ENCODE data around the gene HOXA4.

HOXA4 gene

DNA sequence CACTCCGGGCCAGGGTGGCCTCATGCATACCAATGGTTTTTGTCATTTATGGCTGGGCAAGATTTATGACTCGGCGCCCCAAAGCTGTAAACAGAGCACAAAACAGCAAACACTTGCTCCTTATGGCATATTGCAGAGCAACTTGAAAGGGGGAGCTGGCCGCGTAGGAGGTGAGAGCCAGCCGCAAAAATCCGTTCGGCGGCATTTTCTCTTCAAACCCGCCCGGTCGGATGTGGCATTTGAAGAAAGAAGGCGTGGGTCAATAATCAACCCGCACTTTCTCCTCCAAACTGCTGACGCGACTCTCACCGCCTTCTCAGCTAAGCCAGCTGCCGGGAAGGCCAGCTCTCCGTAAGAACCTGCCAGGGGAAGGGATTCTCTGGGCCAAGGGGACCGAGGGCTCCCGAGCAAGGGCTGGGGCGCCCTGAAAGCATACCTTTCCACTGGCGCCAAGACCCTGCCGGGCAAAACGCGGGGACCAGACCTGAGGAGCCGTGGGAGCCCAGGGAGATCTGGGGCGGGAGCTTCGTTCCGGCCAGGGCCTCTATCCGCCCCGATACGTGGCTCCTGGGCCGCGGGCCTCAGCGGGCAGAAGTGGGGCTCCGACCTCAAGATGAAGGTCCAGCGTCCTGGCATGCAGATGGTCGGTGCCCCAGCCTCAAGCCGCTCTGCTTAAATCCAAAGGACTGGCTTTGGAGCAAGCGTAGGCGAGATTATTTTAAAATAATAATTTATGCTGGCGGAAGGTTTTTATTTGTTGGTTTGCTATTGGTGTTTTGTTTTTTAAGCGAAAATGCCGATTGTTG is 15.1 kb downstream of the HOXA4 start:
- DNase-seq: no peak

DNA sequence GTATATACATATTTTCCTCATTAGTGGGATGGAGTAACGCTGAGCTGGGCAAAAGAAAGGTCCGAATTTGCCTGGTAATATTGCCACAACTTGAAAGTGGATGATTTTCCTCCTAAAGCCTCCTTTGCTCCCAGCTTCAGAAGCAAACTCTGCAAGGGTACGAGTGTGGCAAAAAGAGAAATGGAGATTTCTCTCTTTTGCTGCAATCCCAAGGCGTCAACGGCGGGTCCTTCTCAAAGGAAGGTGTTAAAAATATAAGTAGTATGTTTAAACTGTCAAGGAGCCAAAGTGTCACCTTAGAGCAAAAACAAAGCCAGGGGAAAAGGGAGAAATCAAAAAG is 15.7 kb downstream of the HOXA4 start:
- DNase-seq: no peak

DNA sequence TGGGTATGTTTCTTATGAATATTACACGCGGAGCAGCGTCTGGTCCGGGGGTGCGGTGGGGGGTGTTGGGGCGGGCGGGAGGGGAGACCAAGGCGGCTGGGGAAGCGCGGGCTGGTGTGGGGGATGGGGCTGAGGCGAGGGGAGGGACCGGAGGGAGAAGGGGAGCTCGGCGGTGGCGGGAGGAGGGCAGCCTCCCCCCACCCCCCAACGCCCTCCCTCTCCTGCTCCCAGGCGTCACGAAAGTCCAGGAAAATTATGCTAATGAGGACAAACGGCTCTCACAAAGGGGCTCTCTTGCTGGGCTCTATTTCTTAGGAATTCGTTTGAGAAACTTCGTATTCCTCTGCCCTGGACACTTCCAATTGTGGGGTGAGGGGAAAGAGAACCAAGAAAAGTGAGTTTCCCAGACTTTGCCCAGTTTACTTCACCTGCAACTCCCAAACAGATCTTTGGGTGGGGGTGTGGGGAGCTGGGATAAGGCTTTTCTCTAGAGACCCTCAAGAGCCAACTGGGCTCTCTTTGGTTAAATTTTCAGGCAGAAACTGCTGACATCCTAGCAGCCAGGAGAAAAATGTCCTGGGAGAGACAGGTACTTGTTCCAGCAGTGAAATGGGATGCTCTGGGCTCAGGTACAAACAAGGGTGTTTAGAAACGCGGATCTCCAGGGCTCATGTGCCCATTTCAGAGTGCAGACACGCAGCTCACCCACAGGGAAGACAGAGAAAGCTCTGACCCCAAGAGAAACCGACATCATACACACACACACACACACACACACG is 16.4 kb downstream of the HOXA4 start:
- DNase-seq: no peak

DNA sequence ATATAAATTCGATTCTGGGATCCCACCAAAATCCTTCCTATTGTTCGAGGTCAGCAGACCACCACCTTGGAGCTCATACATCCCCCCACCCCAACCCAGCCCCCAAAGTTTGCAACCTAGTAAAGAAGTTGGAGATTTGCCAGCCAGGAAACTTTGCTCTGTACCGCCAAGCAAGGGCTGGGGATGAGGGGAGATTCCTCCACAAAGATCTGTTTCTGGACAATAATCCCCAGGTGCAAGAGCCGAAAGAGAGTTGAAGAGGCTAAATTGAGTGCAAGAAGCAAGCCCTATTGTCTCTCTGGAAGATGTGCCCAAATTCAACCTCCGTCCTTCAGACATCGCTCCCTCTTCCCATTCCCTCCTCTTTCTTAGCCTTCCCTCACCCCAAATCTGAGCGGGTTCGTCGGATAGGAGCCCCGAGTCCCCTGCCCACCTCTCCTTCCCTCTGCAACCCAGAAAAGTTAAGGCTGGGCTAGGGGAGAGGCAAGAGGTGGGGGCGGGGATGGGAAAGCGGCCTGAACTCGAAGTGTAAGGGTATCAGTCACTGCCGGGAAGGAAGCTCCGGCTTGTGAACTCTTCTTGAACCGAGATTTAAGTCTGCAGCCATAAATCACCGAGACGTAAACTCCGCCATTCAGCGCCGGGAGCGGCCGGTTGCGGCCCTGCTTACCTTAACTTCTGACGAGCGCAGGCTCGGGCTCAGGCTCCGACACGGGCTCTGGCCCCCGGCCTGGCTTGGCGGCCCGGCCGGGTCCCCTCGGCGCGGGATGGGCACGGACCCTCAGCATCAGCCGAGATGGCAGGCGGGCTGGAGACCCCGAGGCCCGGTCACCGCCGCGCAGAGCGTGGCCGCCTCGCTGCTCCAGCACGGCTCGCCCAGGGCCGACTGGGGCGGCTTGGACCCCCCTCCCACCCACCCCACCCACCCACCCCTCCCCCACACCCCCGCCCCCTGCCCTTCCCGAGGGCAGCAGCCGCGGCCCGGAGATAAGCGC is 17.3 kb downstream of the HOXA4 start:
- DNase-seq: no peak

DNA sequence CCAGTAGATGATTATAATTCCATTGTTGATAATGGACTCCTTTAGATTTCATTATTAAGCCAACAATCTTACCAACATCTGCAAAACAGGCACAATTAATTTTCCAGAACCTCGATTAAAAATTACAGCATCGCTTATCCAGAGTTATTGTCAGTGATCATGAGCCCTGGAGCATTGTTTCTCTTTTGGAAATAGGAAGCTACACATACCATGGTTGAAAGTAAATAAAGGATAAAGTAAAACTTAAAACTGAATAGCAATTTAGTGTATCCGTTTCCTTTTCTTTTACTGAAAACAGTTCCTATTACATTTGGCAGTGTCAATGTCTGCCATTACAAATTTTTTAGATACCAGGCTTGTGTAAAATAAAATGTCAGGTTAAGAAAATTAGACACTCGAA is 18.2 kb downstream of the HOXA4 start:
- DNase-seq: no peak

DNA sequence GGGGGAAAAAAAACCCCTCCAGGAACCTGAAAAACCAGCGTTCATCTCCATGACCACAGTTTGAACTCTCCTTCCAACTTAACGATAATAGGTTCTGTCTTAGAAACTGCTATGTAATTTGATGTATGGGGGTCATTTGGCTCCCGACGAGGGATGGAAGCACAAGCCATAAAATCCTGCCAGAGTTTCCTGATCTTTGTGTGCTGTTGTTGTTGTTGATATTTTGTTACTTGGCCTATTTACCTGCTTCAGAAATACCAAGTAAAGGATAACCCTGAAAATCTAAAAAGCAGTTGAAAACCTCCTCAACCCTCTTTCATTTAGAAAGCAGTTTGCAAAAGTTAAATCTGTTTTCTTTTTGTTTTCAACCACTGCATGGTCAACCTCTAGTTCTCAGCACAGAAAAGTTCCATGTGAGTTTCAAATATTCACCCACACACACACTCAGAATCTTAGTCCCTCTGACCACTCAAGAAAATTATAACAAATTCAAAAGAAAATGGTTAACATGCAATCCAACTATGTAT is 18.7 kb downstream of the HOXA4 start:
- DNase-seq: no peak

DNA sequence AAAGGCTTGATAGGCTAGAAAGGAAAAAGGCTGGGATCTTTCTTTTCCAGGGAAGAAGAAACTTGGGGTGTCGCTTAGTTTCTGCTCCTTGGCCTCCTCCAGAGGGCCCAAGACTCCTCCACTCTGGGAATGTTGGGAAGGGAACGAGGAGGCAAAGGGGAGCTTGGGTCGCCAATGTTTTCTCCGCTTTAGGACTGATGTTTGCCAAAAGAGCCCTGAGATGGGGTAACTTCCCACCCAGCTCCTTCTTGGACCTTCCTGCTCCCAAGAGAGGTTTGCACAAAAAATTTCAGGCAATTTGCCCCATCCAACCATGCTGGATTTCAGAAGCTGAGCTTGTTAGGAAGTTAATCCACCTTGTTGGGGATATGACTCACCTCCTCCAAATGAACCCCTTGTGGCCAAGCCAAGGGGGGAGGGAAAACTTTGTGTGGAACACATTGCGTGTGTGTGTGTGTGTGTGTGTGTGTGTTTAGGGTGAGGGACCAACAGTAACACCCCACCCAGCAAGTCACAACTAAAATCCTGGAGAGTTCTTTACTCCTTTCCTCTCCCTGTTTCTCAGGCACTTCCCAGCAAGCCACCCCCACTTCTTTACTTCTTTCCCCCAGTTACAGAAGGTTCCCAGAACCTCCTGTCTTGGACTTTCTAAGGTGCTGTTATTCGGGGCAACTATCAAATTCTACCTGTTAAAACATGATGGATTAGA is 19.4 kb downstream of the HOXA4 start:
- DNase-seq: no peak

DNA sequence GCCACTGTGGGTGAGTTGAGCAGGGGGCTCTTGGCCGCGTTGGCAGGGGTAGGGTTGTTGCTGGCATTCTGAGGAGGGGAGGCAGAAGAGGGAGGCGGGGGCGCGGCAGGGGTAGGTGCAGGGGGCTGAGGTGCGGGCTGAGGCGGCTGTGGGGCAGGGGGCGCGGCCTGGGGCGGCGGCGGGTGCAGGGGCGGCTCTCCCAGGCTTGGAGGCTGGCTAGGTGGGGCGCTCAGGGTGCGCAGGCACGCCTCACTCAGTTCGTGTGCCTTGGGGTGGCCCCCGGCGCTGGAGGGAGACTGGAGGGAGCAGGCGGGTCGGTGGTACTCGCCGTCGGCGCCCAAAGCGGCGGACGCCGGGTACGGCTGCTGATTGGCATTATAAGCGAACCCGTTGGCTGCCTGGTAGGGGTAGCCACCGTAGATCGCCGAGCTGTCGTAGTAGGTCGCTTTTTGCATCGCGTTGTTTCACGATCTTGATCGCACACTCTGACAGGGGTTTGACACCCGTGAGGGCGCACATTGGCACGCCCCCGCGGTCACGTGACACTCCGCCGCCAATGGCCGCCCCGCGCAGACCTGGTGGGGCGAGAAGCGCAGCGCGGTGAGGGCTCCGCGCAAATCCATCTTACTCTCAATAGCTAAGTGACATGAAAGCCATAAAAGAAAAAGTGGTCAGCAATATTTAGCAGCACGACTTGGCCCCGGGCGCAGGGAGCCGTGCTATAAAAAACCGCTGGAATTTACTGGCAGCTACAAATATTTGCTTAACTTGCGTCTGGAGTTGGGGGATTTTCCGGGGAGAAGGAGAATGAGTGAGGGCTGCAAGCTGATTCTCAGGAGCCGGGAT is 20.1 kb downstream of the HOXA4 start:
- no peak for DNase-seq

DNA sequence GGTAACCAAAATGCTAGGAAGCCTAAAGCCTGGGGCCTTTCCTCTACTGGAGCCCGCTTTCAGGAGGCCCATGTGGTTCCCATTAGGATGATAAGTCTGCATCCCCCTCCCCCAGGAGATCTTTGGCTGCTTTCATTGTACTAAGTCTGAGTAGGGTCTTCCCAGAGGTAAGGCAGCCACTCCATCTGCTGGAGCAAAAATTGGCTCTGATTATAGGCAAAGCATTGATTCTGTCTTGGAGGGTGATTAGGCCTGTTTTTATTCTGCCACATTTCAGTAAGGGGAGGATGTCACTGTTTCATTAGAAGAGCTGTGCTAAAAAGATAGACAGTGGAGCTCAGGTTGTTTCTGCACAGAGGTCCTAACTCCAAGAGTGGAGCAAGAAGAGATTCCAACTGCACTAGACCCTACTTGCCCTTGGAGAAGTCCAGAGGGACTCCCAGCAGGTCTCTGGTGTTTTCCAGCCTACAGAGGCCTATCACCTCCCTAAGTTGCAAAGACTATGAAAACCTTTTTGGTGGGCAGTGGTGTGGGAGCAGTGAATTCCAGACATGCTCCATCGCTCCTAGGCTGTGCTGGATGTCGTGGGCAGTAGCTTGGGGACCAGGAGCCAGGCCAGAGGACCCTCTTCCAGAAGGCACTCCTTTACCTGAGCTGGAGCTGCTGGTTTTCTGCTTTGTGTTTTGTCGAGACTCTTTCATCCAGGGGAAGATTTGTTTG is 20.9 kb downstream of the HOXA4 start:
- DNase-seq: no peak

DNA sequence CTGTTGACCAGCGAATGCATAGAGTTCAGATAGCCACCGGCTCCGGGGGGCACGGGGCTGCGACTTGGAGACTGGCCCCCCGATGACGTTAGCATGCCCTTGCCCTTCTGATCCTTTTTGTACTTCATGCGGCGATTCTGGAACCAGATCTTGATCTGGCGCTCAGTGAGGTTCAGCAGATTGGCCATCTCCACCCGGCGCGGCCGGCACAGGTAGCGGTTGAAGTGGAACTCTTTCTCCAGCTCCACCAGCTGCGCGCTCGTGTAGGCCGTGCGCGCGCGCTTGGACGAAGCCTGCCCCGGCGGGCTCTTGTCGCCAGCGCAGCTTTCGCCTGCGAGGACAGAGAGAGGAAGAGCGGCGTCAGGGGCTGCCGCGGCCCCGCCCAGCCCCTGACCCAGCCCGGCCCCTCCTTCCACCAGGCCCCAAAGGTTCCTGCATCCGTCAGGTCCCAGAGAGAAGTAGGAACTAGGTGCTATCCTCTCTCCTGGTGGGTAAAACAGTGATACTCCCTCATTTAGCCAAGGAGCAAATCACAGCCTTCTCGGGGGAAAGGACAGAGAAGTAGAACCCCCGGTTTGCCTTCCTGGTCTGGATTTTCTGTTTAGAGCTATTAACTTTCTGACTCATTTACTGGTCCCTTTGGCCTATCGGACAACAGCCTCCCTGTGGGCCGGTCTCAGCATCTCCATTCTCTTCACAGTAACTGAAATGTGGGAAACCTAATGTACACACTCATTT is 22.0 kb downstream of the HOXA4 start:
- DNase-seq: no peak

DNA sequence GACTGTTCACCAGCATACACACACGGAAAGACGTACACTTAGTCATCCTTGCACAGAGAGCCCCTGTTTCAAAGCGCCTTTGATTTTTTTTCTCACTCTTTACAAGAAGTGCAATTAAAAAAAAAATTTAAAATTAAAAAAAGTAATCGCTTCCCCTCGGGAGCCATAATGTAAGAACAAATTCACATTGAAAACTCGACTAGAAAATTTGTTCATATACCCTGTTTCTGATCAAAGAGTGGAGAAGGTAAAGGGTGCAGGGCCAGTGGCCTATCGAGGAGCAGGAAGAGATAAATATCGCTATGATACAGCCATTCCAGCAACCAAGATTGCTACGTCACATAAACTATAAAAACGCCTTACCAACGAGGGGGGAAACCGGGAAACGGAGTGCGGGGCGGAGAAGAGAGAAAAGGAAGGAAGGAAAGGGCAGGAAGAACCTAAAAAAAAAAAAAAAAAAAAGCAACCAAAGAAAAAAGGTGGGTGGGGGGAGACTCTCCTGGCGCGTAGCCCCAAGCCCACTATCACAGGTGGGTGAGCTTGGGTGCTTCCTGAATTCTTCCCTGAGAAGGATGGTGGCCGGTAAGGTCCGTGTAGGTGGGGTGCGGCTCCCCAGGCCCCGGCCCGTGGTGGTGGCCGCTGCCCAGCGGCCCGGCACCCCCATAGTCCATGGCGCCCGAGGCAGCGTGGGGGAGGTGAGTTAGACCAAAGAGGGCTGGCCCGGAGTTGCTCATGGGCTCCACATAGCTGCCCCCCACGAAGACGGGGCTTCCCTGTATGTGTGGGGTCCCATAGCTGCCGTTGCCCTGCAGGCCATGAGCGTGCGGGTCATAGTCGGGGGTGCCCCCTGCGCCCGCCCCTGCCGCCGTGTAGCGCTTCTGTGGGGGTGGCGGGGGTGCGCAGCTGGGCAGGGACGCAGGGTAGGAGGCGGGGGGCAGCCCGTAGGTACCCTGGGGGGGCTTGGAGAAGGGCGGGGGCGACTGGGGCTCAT is 22.9 kb downstream of the HOXA4 start:
- DNase-seq: no peak

DNA sequence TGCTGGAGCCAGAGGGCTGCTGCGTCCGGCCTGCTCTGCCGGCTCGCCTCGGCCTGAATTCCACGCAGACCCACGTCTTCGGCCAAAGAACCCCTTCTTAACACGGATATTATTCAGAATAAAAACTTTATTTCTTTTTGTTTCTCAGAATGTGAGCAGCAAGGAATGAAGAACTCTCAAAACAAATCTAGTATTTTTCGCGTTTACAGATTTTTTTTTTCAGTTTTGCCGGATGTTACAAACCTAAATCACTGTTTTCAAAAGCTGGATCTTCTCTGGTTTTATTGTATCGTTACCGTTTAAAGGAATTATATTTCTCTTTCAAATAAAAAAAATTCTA is 23.7 kb downstream of the HOXA4 start:
- no peak for DNase-seq

DNA sequence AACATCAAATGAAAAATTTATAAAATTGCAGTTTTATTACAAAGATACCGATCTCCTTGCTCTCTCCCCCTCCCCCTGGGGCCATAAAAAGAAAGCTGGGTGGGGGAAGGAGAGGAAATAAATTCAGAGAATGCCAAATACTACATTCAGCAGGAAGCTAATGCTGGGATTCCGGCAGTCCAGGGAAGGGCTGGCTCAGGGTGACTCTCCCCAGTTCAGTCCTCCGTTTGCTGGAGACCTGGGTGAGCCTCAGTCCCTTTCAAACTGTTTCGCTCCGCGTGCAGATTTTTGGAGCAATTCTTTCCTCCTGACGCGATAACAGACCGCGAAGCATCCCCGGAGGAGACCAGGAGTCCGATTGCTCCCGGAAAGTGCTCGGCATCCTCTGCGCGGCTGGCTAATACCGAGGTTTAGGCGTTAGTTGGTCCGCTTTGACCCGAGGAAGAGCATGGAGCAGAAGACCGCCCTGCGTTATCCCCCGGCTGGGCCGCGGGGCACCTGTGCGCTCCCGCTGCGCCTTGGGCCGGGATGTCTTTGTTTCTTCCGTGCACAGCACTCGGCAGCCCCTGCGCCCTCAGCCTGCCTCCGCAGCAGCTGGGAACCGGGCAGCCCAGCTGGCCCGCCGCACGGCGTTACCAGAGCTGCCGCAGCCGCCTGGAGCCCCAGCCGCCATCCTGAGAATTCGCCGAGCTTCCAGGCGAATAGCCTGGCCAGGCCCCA is 24.2 kb downstream of the HOXA4 start:
- DNase-seq: no peak

DNA sequence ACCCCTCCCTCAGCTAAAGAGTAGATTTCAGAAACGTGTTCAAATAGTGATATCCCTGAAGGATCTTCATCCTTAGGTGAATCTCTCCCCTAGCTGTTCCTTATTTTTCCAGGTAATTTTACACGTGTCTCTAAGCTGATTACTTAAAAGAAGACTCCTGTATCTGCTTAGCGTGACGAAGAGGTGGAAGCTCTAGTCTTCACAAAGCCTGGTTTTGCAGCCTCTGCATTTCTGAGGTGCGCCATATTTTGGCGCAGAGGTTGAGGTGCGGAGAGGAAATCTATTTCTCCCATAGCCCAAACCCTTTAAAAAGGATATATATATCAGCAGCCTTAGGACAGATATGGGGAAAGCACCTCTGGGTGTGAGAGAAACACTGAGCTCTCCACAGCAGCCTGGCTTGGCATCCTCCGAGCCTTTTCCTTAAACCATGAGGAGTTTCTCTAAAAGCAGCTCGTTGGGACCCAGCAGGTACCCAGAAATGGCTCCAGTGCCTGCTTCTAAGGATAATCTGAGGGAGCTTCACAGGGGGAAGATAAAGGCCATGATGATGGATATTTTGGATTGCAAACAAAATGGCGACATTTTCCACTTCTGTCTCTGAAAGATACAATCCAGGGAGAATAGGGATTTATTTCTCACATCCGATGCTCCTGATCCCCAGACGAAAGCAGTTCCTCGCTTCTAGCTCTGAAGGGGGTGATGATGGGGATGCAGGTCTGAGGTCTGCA is 25.1 kb downstream of the HOXA4 start:
- DNase-seq: no peak

DNA sequence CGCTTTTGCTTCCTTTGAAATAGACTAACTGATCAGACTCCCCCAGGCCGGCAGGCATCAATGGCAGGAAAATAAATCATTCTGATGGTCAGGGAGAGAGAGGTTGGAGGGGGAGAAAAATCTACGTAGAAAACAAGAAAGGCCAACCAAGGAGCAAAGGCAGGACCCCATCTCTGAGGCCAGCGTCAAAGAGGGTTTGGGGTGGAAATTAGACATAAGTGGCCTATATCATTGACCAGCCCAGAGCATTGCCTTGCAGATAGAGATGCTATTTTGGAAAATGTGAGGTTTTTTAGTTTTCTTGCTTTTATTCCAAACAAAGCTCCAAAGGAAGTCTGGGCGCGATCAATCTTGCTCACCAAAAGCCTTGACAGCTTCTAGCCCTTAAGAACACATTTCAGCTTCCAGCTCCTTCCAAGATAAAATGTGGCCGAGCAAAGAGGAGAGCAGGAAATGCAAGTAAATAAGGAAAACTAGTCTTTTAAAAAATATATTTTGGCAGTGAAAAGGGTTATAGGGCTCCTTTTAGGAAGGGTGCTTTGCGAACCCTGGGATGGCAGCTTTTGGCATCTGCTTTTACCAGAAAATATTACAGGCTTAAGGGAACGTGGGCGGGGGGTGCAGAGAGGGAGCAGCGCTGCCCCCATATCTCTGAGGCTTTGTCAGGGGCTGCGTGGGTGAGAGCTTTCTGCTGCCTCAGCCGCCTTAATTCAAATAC is 26.1 kb downstream of the HOXA4 start:
- DNase-seq: no peak

DNA sequence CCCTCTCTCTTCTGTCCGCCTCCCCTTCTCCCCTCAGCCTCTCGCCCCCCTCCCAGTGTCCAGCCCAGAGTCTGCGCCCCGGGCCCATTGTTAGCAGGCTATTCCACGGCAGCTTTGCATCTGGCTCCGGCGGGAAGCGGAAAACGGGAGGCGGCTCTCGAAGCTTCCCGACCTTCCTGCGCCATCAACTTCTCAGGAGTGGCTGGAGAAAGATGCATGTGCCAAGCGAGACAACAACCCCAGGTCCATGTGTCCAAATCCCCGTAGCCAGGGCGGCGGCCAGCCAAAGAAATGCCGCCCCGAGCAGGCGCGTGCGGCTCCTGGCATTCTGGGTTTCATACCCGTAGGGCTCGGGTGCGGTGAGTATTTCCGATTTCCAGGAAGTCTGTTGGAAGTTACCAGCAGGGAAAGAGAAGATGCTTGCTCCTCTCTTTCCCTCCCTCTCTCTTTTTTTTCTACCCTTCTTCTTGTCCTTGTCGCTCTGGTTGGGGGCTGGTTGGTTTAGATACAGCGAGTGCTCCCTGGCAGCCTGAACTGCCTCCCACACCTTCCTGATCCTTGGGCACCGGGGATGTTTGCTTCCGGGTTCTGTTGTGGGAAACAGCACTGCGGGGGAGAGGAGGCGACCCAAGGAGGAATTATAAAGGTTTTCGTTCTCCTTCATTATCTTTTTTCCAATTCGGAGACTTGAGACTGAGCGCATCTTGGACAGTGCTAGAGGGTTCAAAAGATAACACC is 26.9 kb downstream of the HOXA4 start:
- no peak for DNase-seq

All from hippocampal formation (tissue), 2 donors.